HepG2 (cell line): ENCODE data around the gene SEL1L2.

Source experiments
- CEBPB ChIP-seq: IDR thresholded peaks from 2 replicates; pipeline ENCODE4 v1.6.1; 2011; ENCODE audit warnings: low read depth, low read length, improper control_type of control experiment, borderline replicate concordance
- EP300 ChIP-seq, 3 experiments: sonication (generic) in 1 of 3; formaldehyde crosslinking in 1 of 3; IDR thresholded peaks; 2 replicates each; pipeline versions ENCODE4 v1.5.1 to v1.6.1; 2011 to 2020; ENCODE audit warnings: low read depth in 2 of 3, low read length in 2 of 3, borderline replicate concordance in 1 of 3, improper control_type of control experiment in 1 of 3, mild to moderate bottlenecking in 1 of 3, missing genetic modification reagents in 1 of 3, moderate library complexity in 1 of 3
- EZH2 ChIP-seq: conservative IDR thresholded peaks from 2 replicates; pipeline ENCODE4 v1.6.1; 2012; ENCODE audit warnings: mild to moderate bottlenecking, low read depth, low read length, moderate library complexity
- FOXM1 ChIP-seq: sonication (generic); formaldehyde crosslinking; IDR thresholded peaks from 2 replicates; pipeline ENCODE4 v1.5.0; 2020; ENCODE audit warnings: missing genetic modification reagents
- PTBP1 ChIP-seq: fragments of 200-400 bp; formaldehyde crosslinking; IDR thresholded peaks from 2 replicates; pipeline ENCODE4 v1.6.1; 2018; ENCODE audit warnings: low read length, low read depth; ENCODE audit not compliant: poor library complexity, severe bottlenecking
- ZBTB38 ChIP-seq: sonication (generic); formaldehyde crosslinking; IDR thresholded peaks from 2 replicates; pipeline ENCODE4 v1.5.1; 2020; ENCODE audit warnings: mild to moderate bottlenecking, missing genetic modification reagents
- ZFP36L2 ChIP-seq: sonication (generic); formaldehyde crosslinking; IDR thresholded peaks from 2 replicates; pipeline ENCODE4 v1.4.0; 2020; ENCODE audit warnings: missing genetic modification reagents
- ZNF253 ChIP-seq: sonication (generic); formaldehyde crosslinking; IDR thresholded peaks from 2 replicates; pipeline ENCODE4 v1.8.0; 2022; ENCODE audit warnings: mild to moderate bottlenecking, missing genetic modification reagents, borderline replicate concordance
- ZNF335 ChIP-seq: sonication (generic); formaldehyde crosslinking; IDR thresholded peaks from 2 replicates; pipeline ENCODE4 v1.4.0; 2020; ENCODE audit warnings: missing genetic modification reagents
- ZNF383 ChIP-seq: sonication (generic); formaldehyde crosslinking; IDR thresholded peaks from 2 replicates; pipeline ENCODE4 v1.4.0; 2020; ENCODE audit warnings: missing genetic modification reagents, mild to moderate bottlenecking, borderline replicate concordance
- ZNF451 ChIP-seq: sonication (generic); formaldehyde crosslinking; IDR thresholded peaks from 2 replicates; pipeline ENCODE4 v1.5.0; 2020; ENCODE audit warnings: mild to moderate bottlenecking, missing genetic modification reagents
- TF ChIP-seq, protein P1 (sequence below): sonication (generic); formaldehyde crosslinking; IDR thresholded peaks from 2 replicates; pipeline ENCODE4 v1.5.0; 2020; ENCODE audit warnings: mild to moderate bottlenecking, missing genetic modification reagents, borderline replicate concordance
- TF ChIP-seq, protein P2 (sequence below): sonication (generic); formaldehyde crosslinking; IDR thresholded peaks from 2 replicates; pipeline ENCODE4 v1.5.1; 2020; ENCODE audit warnings: missing genetic modification reagents, mild to moderate bottlenecking, borderline replicate concordance

DNA sequence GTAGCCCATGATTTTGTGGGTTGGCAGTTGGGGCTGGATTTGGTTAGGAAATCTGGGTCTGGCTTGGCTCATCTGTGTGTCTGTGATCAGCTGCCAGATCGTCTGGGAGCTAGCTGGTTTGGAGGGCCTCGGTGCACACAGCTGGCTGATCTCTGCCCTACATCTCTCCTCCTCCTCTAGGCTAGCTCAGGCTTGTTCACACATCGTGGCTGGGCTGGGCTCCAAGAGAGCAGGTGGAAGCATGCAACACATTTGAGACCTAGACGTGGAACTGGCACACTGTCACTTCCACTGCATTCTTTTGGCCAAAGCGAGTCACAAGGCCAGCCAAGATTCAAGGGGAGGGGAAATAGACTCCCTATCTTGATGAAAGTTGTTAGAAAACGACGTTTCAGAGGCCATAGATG is 189.7 kb downstream of the SEL1L2 start:
- TF ChIP-seq, protein P1, sequence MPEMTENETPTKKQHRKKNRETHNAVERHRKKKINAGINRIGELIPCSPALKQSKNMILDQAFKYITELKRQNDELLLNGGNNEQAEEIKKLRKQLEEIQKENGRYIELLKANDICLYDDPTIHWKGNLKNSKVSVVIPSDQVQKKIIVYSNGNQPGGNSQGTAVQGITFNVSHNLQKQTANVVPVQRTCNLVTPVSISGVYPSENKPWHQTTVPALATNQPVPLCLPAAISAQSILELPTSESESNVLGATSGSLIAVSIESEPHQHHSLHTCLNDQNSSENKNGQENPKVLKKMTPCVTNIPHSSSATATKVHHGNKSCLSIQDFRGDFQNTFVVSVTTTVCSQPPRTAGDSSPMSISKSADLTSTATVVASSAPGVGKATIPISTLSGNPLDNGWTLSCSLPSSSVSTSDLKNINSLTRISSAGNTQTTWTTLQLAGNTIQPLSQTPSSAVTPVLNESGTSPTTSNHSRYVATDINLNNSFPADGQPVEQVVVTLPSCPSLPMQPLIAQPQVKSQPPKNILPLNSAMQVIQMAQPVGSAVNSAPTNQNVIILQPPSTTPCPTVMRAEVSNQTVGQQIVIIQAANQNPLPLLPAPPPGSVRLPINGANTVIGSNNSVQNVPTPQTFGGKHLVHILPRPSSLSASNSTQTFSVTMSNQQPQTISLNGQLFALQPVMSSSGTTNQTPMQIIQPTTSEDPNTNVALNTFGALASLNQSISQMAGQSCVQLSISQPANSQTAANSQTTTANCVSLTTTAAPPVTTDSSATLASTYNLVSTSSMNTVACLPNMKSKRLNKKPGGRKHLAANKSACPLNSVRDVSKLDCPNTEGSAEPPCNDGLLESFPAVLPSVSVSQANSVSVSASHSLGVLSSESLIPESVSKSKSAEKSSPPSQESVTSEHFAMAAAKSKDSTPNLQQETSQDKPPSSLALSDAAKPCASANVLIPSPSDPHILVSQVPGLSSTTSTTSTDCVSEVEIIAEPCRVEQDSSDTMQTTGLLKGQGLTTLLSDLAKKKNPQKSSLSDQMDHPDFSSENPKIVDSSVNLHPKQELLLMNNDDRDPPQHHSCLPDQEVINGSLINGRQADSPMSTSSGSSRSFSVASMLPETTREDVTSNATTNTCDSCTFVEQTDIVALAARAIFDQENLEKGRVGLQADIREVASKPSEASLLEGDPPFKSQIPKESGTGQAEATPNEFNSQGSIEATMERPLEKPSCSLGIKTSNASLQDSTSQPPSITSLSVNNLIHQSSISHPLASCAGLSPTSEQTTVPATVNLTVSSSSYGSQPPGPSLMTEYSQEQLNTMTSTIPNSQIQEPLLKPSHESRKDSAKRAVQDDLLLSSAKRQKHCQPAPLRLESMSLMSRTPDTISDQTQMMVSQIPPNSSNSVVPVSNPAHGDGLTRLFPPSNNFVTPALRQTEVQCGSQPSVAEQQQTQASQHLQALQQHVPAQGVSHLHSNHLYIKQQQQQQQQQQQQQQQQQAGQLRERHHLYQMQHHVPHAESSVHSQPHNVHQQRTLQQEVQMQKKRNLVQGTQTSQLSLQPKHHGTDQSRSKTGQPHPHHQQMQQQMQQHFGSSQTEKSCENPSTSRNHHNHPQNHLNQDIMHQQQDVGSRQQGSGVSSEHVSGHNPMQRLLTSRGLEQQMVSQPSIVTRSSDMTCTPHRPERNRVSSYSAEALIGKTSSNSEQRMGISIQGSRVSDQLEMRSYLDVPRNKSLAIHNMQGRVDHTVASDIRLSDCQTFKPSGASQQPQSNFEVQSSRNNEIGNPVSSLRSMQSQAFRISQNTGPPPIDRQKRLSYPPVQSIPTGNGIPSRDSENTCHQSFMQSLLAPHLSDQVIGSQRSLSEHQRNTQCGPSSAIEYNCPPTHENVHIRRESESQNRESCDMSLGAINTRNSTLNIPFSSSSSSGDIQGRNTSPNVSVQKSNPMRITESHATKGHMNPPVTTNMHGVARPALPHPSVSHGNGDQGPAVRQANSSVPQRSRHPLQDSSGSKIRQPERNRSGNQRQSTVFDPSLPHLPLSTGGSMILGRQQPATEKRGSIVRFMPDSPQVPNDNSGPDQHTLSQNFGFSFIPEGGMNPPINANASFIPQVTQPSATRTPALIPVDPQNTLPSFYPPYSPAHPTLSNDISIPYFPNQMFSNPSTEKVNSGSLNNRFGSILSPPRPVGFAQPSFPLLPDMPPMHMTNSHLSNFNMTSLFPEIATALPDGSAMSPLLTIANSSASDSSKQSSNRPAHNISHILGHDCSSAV (CRISPR knock-in tag): no peak
- TF ChIP-seq EP300 (IDR thresholded peaks at IDR 0.05; ENCODE audit: low read depth in 2 of 2, low read length in 2 of 2): peak in 1 of 2 experiments; percentile 18; a peak in 1 of 4 replicates
- TF ChIP-seq EP300 (CRISPR knock-in tag; IDR thresholded peaks at IDR 0.05; ENCODE audit: borderline replicate concordance): peak; percentile 45; the same call in 1 of the 2 replicates
- no peak for TF ChIP-seq ZNF335 (CRISPR knock-in tag)
- 0 out of 2 replicates have a peak, but pooled peaks have one; percentile 41 for TF ChIP-seq ZNF451 (CRISPR knock-in tag)
- TF ChIP-seq ZNF383 (CRISPR knock-in tag): no peak
- no peak for TF ChIP-seq ZFP36L2 (CRISPR knock-in tag)
- peak; percentile 82 for TF ChIP-seq ZBTB38
- TF ChIP-seq FOXM1 (CRISPR knock-in tag): no peak
- no peak for TF ChIP-seq CEBPB
- TF ChIP-seq PTBP1: no peak
- no peak for TF ChIP-seq ZNF253 (CRISPR knock-in tag)
- TF ChIP-seq, protein P2, sequence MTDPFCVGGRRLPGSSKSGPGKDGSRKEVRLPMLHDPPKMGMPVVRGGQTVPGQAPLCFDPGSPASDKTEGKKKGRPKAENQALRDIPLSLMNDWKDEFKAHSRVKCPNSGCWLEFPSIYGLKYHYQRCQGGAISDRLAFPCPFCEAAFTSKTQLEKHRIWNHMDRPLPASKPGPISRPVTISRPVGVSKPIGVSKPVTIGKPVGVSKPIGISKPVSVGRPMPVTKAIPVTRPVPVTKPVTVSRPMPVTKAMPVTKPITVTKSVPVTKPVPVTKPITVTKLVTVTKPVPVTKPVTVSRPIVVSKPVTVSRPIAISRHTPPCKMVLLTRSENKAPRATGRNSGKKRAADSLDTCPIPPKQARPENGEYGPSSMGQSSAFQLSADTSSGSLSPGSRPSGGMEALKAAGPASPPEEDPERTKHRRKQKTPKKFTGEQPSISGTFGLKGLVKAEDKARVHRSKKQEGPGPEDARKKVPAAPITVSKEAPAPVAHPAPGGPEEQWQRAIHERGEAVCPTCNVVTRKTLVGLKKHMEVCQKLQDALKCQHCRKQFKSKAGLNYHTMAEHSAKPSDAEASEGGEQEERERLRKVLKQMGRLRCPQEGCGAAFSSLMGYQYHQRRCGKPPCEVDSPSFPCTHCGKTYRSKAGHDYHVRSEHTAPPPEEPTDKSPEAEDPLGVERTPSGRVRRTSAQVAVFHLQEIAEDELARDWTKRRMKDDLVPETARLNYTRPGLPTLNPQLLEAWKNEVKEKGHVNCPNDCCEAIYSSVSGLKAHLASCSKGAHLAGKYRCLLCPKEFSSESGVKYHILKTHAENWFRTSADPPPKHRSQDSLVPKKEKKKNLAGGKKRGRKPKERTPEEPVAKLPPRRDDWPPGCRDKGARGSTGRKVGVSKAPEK (CRISPR knock-in tag): no peak
- TF ChIP-seq EZH2: no peak
